H1 (cell line): ENCODE measurements around the gene CAPZB. TPM values are rescaled to one million over a fixed set of nuclear protein-coding genes. Genes with fewer than 3 reads are reported as not detected.

Source experiments
- CTCF ChIA-PET: fragments of 300-600 bp; sonication (Branson Sonifier 250); formaldehyde crosslinking; loops from one replicate; lab custom pipeline; 2021; ENCODE audit not compliant: partially characterized antibody; lab: Charles Lee
- POLR2A ChIA-PET: fragments of 300-600 bp; sonication (Branson Sonifier 250); formaldehyde crosslinking; loops from one replicate; lab custom pipeline; 2021; ENCODE audit warnings: inconsistent platforms; ENCODE audit not compliant: partially characterized antibody; lab: Charles Lee
- DNase-seq, 2 experiments: peaks; one replicate each; pipeline versions ENCODE4 v3.0.0 to v3.0.0-alpha.2; 2010 to 2022; ENCODE audit warnings: low spot score in 2 of 2, low read depth in 1 of 2, mixed read lengths in 1 of 2
- FAIRE-seq: peaks from 2 replicates; lab custom pipeline; 2011; peaks lifted over from hg19 to GRCh38; lab: Jason Lieb, UNC
- H2AFZ ChIP-seq: 2 replicates; pipeline ENCODE4 v1.8.1; 2012; ENCODE audit warnings: low read length, inconsistent platforms
- H2AK5ac ChIP-seq: 2 replicates; pipeline ENCODE4 v1.6.1; 2013; ENCODE audit warnings: low read depth, low read length
- H2BK120ac ChIP-seq: replicated peaks from 2 replicates; pipeline ENCODE3; 2013; ENCODE audit warnings: low read depth, low read length, inconsistent platforms
- H2BK12ac ChIP-seq: 2 replicates; pipeline ENCODE4 v1.6.1; 2013; ENCODE audit warnings: low read depth, low read length
- H2BK15ac ChIP-seq: 2 replicates; pipeline ENCODE4 v1.6.1; 2013; ENCODE audit warnings: low read length
- H2BK20ac ChIP-seq: 2 replicates; pipeline ENCODE4 v1.6.1; 2013; ENCODE audit warnings: low read length
- H2BK5ac ChIP-seq: 2 replicates; pipeline ENCODE4 v1.6.1; 2013; ENCODE audit warnings: low read depth, low read length
- H3K14ac ChIP-seq: 2 replicates; pipeline ENCODE4 v1.6.1; 2013; ENCODE audit warnings: inconsistent platforms; ENCODE audit not compliant: insufficient read length
- H3K18ac ChIP-seq: 2 replicates; pipeline ENCODE4 v1.6.1; 2013; ENCODE audit warnings: low read length; ENCODE audit errors: extremely low read depth
- H3K23ac ChIP-seq: 2 replicates; pipeline ENCODE4 v1.6.1; 2013; ENCODE audit warnings: inconsistent platforms; ENCODE audit not compliant: insufficient read length
- H3K23me2 ChIP-seq: 2 replicates; pipeline ENCODE4 v1.6.1; 2013; ENCODE audit warnings: low read depth, low read length
- H3K27ac ChIP-seq: 2 replicates; pipeline ENCODE4 v1.6.1; 2011; ENCODE audit warnings: low read depth, low read length, inconsistent platforms
- H3K27me3 ChIP-seq, 4 experiments: replicated peaks in 1 of 4; 1 replicate in 1 of 4; 2 replicates in 3 of 4; pipeline versions ENCODE4 v1.6.1 to v1.8.1; 2011 to 2013; ENCODE audit warnings: low read length in 3 of 4, mild to moderate bottlenecking in 3 of 4, inconsistent platforms in 2 of 4, mixed read lengths in 2 of 4, moderate library complexity in 1 of 4; ENCODE audit not compliant: control insufficient read depth in 3 of 4, insufficient read depth in 3 of 4; ENCODE audit errors: extremely low read depth in 1 of 4
- H3K36me3 ChIP-seq, 4 experiments: 2 replicates each; pipeline versions ENCODE4 v1.6.1 to v1.8.1; 2011 to 2013; ENCODE audit warnings: mild to moderate bottlenecking in 4 of 4, low read length in 3 of 4, moderate library complexity in 2 of 4, control low read depth in 1 of 4, inconsistent platforms in 1 of 4; ENCODE audit not compliant: insufficient read depth in 4 of 4, control insufficient read depth in 2 of 4
- H3K4ac ChIP-seq: replicated peaks from 2 replicates; pipeline ENCODE3; 2013; ENCODE audit warnings: low read length, low read depth, mixed read lengths, inconsistent platforms; ENCODE audit not compliant: insufficient read length
- H3K4me1 ChIP-seq, 4 experiments: replicated peaks in 1 of 4; 1 replicate in 1 of 4; 2 replicates in 3 of 4; pipeline versions ENCODE4 v1.6.1 to v1.8.1; 2011 to 2013; ENCODE audit warnings: low read length in 3 of 4, inconsistent platforms in 2 of 4, mixed read lengths in 1 of 4; ENCODE audit not compliant: insufficient read depth in 4 of 4, control insufficient read depth in 3 of 4
- H3K4me2 ChIP-seq, 2 experiments: 2 replicates each; pipeline versions ENCODE4 v1.6.1 to v1.8.1; 2011 to 2013; ENCODE audit warnings: low read depth in 2 of 2, low read length in 2 of 2, control low read depth in 1 of 2, inconsistent platforms in 1 of 2, mild to moderate bottlenecking in 1 of 2; ENCODE audit not compliant: insufficient read depth in 1 of 2
- H3K4me3 ChIP-seq, 4 experiments: fragments of 200-600, 300-600 bp in 1 of 4; sonication (generic), shearing (Covaris generic), sonication (Bioruptor Twin) in 1 of 4; 2 replicates each; pipeline versions ENCODE4 v1.5.1 to v1.8.1; 2011 to 2016; ENCODE audit warnings: low read length in 4 of 4, low read depth in 3 of 4, control low read depth in 2 of 4, inconsistent platforms in 2 of 4, mild to moderate bottlenecking in 2 of 4, mixed read lengths in 1 of 4, moderate library complexity in 1 of 4; ENCODE audit not compliant: insufficient read depth in 2 of 4; ENCODE audit errors: extremely low read depth in 1 of 4
- H3K56ac ChIP-seq: replicated peaks from 2 replicates; pipeline ENCODE3; 2013; ENCODE audit warnings: low read depth, mild to moderate bottlenecking, mixed read lengths, low read length, inconsistent platforms; ENCODE audit not compliant: insufficient read length
- H3K79me1 ChIP-seq: 2 replicates; pipeline ENCODE4 v1.6.1; 2013; ENCODE audit warnings: low read depth, low read length, control low read depth
- H3K79me2 ChIP-seq, 2 experiments: 2 replicates each; pipeline versions ENCODE4 v1.6.1 to v1.8.1; 2012 to 2013; ENCODE audit warnings: low read length in 2 of 2, mild to moderate bottlenecking in 2 of 2, inconsistent platforms in 1 of 2; ENCODE audit not compliant: insufficient read depth in 2 of 2, control insufficient read depth in 1 of 2
- H3K9ac ChIP-seq, 4 experiments: replicated peaks in 1 of 4; 1 replicate in 1 of 4; 2 replicates in 3 of 4; pipeline versions ENCODE4 v1.6.1 to v1.8.1; 2011 to 2013; ENCODE audit warnings: low read depth in 3 of 4, low read length in 3 of 4, control low read depth in 2 of 4, mild to moderate bottlenecking in 2 of 4, moderate library complexity in 2 of 4, inconsistent platforms in 1 of 4; ENCODE audit errors: extremely low read depth in 1 of 4
- H3K9me3 ChIP-seq, 2 experiments: 2 replicates each; pipeline versions ENCODE4 v1.6.1 to v1.8.1; 2012 to 2013; ENCODE audit warnings: mild to moderate bottlenecking in 2 of 2, moderate library complexity in 2 of 2, control low read depth in 1 of 2, inconsistent platforms in 1 of 2, low read depth in 1 of 2, low read length in 1 of 2, mixed read lengths in 1 of 2; ENCODE audit not compliant: insufficient read depth in 2 of 2
- H4K20me1 ChIP-seq, 2 experiments: replicated peaks in 1 of 2; 2 replicates each; pipeline versions ENCODE3 to v1.8.1; 2011 to 2013; ENCODE audit warnings: inconsistent platforms in 2 of 2, low read length in 2 of 2, mild to moderate bottlenecking in 1 of 2; ENCODE audit not compliant: insufficient read depth in 2 of 2, control insufficient read depth in 1 of 2
- H4K5ac ChIP-seq: 2 replicates; pipeline ENCODE4 v1.6.1; 2013; ENCODE audit warnings: low read length, low read depth, mixed read lengths, inconsistent platforms; ENCODE audit not compliant: insufficient read length
- H4K8ac ChIP-seq: 2 replicates; pipeline ENCODE4 v1.8.0; 2013; ENCODE audit warnings: mild to moderate bottlenecking, moderate library complexity, low read length, inconsistent platforms; ENCODE audit not compliant: insufficient read depth; ENCODE audit errors: extremely low read depth
- H4K91ac ChIP-seq: replicated peaks from 2 replicates; pipeline ENCODE3; 2013; ENCODE audit warnings: low read length, mixed read lengths, inconsistent platforms; ENCODE audit not compliant: insufficient read length
- ASH2L ChIP-seq: fragments of 200-600, 300-600 bp; sonication (generic); IDR thresholded peaks from one replicate; pipeline ENCODE4 v1.7.1; 2017; ENCODE audit warnings: low read length
- CHD1 ChIP-seq: IDR thresholded peaks from 2 replicates; pipeline ENCODE4 v1.6.1; 2012; ENCODE audit warnings: low read depth, low read length, improper control_type of control experiment
- CTBP2 ChIP-seq: IDR thresholded peaks from 2 replicates; pipeline ENCODE4 v1.7.0; 2011; ENCODE audit warnings: borderline replicate concordance, mild to moderate bottlenecking, moderate library complexity, mixed read lengths, low read length; ENCODE audit not compliant: insufficient read depth, insufficient read length
- GTF2F1 ChIP-seq: IDR thresholded peaks from 2 replicates; pipeline ENCODE4 v1.6.1; 2012; ENCODE audit warnings: low read depth, low read length, improper control_type of control experiment, borderline replicate concordance
- KDM5A ChIP-seq: fragments of 200-600 bp; IDR thresholded peaks from 2 replicates; pipeline ENCODE4 v1.7.1; 2012; ENCODE audit warnings: mild to moderate bottlenecking, low read length, inconsistent platforms, mixed read lengths
- NANOG ChIP-seq: IDR thresholded peaks from 2 replicates; pipeline ENCODE4 v1.6.1; 2011; ENCODE audit warnings: low read length, low read depth, mild to moderate bottlenecking, inconsistent platforms; ENCODE audit not compliant: insufficient read depth, poor library complexity, severe bottlenecking
- POLR2A ChIP-seq, 2 experiments: IDR thresholded peaks; 1 replicate in 1 of 2; 2 replicates in 1 of 2; pipeline ENCODE4 v1.6.1; 2011; ENCODE audit warnings: low read depth in 2 of 2, low read length in 2 of 2, mild to moderate bottlenecking in 2 of 2; ENCODE audit errors: control extremely low read depth in 1 of 2
- POLR2AphosphoS5 ChIP-seq: IDR thresholded peaks from 2 replicates; pipeline ENCODE4 v1.6.1; 2011; ENCODE audit warnings: low read depth, low read length
- RFX5 ChIP-seq: IDR thresholded peaks from 2 replicates; pipeline ENCODE4 v1.6.1; 2011; ENCODE audit warnings: low read depth, low read length, improper control_type of control experiment, borderline replicate concordance
- SIN3A ChIP-seq, 2 experiments: IDR thresholded peaks in 1 of 2; conservative IDR thresholded peaks in 1 of 2; 2 replicates each; pipeline ENCODE4 v1.6.1; 2011 to 2012; ENCODE audit warnings: low read length in 2 of 2, improper control_type of control experiment in 1 of 2, low read depth in 1 of 2, mild to moderate bottlenecking in 1 of 2
- TCF12 ChIP-seq: IDR thresholded peaks from 2 replicates; pipeline ENCODE4 v1.6.1; 2011; ENCODE audit warnings: low read depth, mild to moderate bottlenecking, low read length
- WGBS, 2 experiments: shearing (Covaris generic) in 1 of 2; methylation state at CpG; one replicate each; pipeline versions ENCODE4 v1.1.6 to v1.1.7; 2013 to 2015; ENCODE audit warnings: low lambda C conversion rate in 2 of 2, mixed read lengths in 2 of 2, inconsistent platforms in 1 of 2, low coverage in 1 of 2, missing lambda C conversion rate in 1 of 2; ENCODE audit not compliant: insufficient replicate concordance in 2 of 2, insufficient coverage in 1 of 2, insufficient read length in 1 of 2; ENCODE audit errors: extremely low coverage in 1 of 2, missing lambda C conversion rate in 1 of 2; 5-methylcytosine and 5-hydroxymethylcytosine counted together
- polyA plus RNA-seq, 7 experiments: library from polyadenylated mRNA; depleted of rRNA in 3 of 7; stranded (reverse) in 5 of 7; unstranded in 2 of 7; fragments of >200 nt in 5 of 7; fragments of 200-250 nt in 2 of 7; gene quantifications; 1 replicate in 5 of 7; 2 replicates in 1 of 7; 4 replicates in 1 of 7; pipeline versions ENCODE4 v1.2.1 to v1.2.3, GENCODE V29; 2011 to 2013; ENCODE audit warnings: missing spikeins in 2 of 7, mixed read lengths in 2 of 7
- total RNA-seq: library from RNA; stranded (reverse); fragmentation: NEBNext Ultra II Directional; extraction: Animal tissue kit (Norgen Biotek cat#: 25700); gene quantifications from 2 replicates; pipeline ENCODE4 v1.2.1, GENCODE V29; 2021
- TF ChIP-seq, protein P1 (sequence below): IDR thresholded peaks from 2 replicates; pipeline ENCODE4 v1.6.1; 2011; ENCODE audit warnings: low read length, improper control_type of control experiment

The CAPZB gene
- total and polyA plus RNA-seq, 2 of the 8 experiments (the other 6 are each of a cell fraction or from before 2014, with no cell fraction given) = 162 to 371 TPM

DNA sequence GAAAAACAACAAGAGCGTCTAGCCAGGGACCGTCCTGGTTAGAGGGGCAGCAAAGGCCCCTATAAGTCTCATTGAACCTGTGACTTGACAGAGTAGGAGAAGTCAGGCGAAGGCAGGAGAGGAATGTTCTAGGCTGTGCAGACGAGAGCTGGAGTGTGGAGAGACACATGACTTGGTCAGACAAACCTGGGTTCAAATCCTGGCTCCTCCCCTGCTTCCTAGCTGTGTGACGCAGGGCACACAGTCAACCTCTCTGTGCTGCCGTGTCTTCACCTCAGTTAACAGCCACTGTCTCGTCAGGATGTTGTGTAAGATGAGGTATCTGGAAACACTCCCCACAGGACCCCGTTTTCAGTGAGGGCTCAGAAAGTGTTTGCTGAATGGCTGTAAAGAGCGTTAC lies 157.6 kb downstream of the CAPZB start:
- no peak overlapping the region for H3K4me3 ChIP-seq
- H2BK12ac ChIP-seq = no peak overlapping the region
- no peak overlapping the region for H3K18ac ChIP-seq
- H4K5ac ChIP-seq = no peak overlapping the region
- no peak overlapping the region for H3K4ac ChIP-seq
- no peak overlapping the region for H3K4me2 ChIP-seq
- ChIA-PET POLR2A (interaction anchor here (13.3 kb wide), 1 partner anchor 10 kb away, joined by 143 read pairs; the partner anchor contains the start of genes AKR7A2 and SLC66A1), CTCF (interaction anchor here (0.6 to 1.8 kb wide), 4 partner anchors 12 to 1699 kb away, joined by 3 to 5 read pairs (median 5); no protein-coding TSS in a partner anchor)
- H3K4me1 ChIP-seq = no peaks in the 10 kb centered on the region
- H3K27ac ChIP-seq = no peak overlapping the region
- H3K23ac ChIP-seq = no peak overlapping the region
- peaks cover 0 to 12% of the 10 kb centered on the region in 2 experiments for H4K20me1 ChIP-seq
- DNase-seq (no peak), FAIRE-seq (no peak)
- no peak overlapping the region for H2BK120ac ChIP-seq
- H3K79me2 ChIP-seq = no peaks in the 10 kb centered on the region
- no peaks in the 10 kb centered on the region for H3K23me2 ChIP-seq
- 93% methylated on average over 9 of the region's 9 CpGs; no CpG with 5 or more reads in 1 of the 2 experiments for WGBS, 2 experiments
- no peak overlapping the region for H3K9ac ChIP-seq
- H2BK20ac ChIP-seq = no peak overlapping the region
- H4K91ac ChIP-seq = no peak overlapping the region
- H3K27me3 ChIP-seq = no peaks in the 10 kb centered on the region
- no peak overlapping the region for H2BK5ac ChIP-seq
- no peak overlapping the region for H2AFZ ChIP-seq
- H3K56ac ChIP-seq = no peak overlapping the region
- no peak overlapping the region for H2BK15ac ChIP-seq
- no peaks in the 10 kb centered on the region; the same call in 1 of the 2 replicates for H3K79me1 ChIP-seq
- no peak overlapping the region for H4K8ac ChIP-seq
- H3K9me3 ChIP-seq = no peaks in the 10 kb centered on the region
- H2AK5ac ChIP-seq = no peak overlapping the region
- H3K36me3 ChIP-seq = peaks cover 5 to 16% (median 10%) of the 10 kb centered on the region in 4 experiments; a peak in 5 of 8 replicates
- H3K14ac ChIP-seq = no peak overlapping the region
- TF ChIP-seq CHD1 (no peak), GTF2F1 (no peak), NANOG (no peak), ASH2L (no peak), KDM5A (no peak), POLR2A (IDR thresholded peaks at IDR 0.05; ENCODE audit: control extremely low read depth in 1 of 2, low read depth in 2 of 2, low read length in 2 of 2) (no peak), SIN3A (conservative IDR thresholded peaks at IDR 0.05 in 1 of 2, IDR thresholded peaks at IDR 0.05 in 1 of 2; ENCODE audit: low read depth in 1 of 2, low read length in 2 of 2) (no peak), POLR2AphosphoS5 (no peak), TCF12 (no peak), RFX5 (no peak), CTBP2 (no peak)
- TF ChIP-seq, protein P1, sequence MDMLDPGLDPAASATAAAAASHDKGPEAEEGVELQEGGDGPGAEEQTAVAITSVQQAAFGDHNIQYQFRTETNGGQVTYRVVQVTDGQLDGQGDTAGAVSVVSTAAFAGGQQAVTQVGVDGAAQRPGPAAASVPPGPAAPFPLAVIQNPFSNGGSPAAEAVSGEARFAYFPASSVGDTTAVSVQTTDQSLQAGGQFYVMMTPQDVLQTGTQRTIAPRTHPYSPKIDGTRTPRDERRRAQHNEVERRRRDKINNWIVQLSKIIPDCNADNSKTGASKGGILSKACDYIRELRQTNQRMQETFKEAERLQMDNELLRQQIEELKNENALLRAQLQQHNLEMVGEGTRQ = no peak
